GM11168 (cell line): Measurements from ENCODE around the gene KCNH1.

Experiments used
- in situ Hi-C: fragments of 300-500 bp; cut with MboI; formaldehyde crosslinking; loops from one replicate; pipeline ENCODE4 v1.12.0; 2022; ENCODE audit warnings: low sequenced_read_pairs; ENCODE audit not compliant: unreplicated experiment

KCNH1 gene

GRCh38 chr1:210819266-210819665 lies 314.7 kb downstream of the KCNH1 start:
- in situ Hi-C loops = no loop called here

GRCh38 chr1:210817385-210818275 lies 316.3 kb downstream of the KCNH1 start:
- in situ Hi-C loops = no loop called here

- in situ Hi-C loops = no loop called here
Measured at GRCh38 chr1:210815641-210816550, 318.1 kb downstream of the KCNH1 start.

GRCh38 chr1:210814382-210815123 lies 319.4 kb downstream of the KCNH1 start:
- in situ Hi-C loops = no loop called here

- in situ Hi-C loops = no loop called here
Measured at GRCh38 chr1:210801501-210801900, 332.4 kb downstream of the KCNH1 start.

GRCh38 chr1:210800756-210801155 lies 333.2 kb downstream of the KCNH1 start:
- in situ Hi-C loops = no loop called here

- in situ Hi-C loops = no loop called here
Measured at GRCh38 chr1:210800301-210800700, 333.6 kb downstream of the KCNH1 start.

GRCh38 chr1:210797422-210797821 lies 336.5 kb downstream of the KCNH1 start:
- in situ Hi-C loops = no loop called here

GRCh38 chr1:210796421-210796820 lies 337.5 kb downstream of the KCNH1 start:
- in situ Hi-C loops = no loop called here

GRCh38 chr1:210794445-210794844 lies 339.5 kb downstream of the KCNH1 start:
- in situ Hi-C loops = no loop called here

GRCh38 chr1:210792250-210793102 lies 341.5 kb downstream of the KCNH1 start:
- in situ Hi-C loops = no loop called here

GRCh38 chr1:210790196-210790595 lies 343.8 kb downstream of the KCNH1 start:
- in situ Hi-C loops = no loop called here

- in situ Hi-C loops = no loop called here
Measured at GRCh38 chr1:210787800-210788199, 346.1 kb downstream of the KCNH1 start.

GRCh38 chr1:210786546-210786945 lies 347.4 kb downstream of the KCNH1 start:
- in situ Hi-C loops = no loop called here

- in situ Hi-C loops = no loop called here
Measured at GRCh38 chr1:210783925-210784324, 350.0 kb downstream of the KCNH1 start.

GRCh38 chr1:210781652-210782051 lies 352.3 kb downstream of the KCNH1 start:
- in situ Hi-C loops = no loop called here

GRCh38 chr1:210779269-210779668 lies 354.7 kb downstream of the KCNH1 start:
- in situ Hi-C loops = no loop called here

- in situ Hi-C loops = no loop called here
Measured at GRCh38 chr1:210777914-210778313, 356.0 kb downstream of the KCNH1 start.

GRCh38 chr1:210776712-210777111 lies 357.2 kb downstream of the KCNH1 start:
- in situ Hi-C loops = no loop called here
